Thoracic aorta (tissue), 2 donors: Measurements from ENCODE around the gene XXYLT1. TPM values are rescaled to one million over a fixed set of nuclear protein-coding genes. Genes with fewer than 3 reads are reported as not detected.

Experiments
- ATAC-seq: fragments of 150-250 bp; one replicate; pipeline ENCODE4 v1.8.0; 2017; ENCODE audit warnings: low read depth; ENCODE audit not compliant: insufficient number of reproducible peaks, low FRiP score
- DNase-seq: peaks from one replicate; pipeline ENCODE4 v3.0.0-alpha.2; 2020; ENCODE audit warnings: low spot score
- H3K27ac ChIP-seq, 2 donors: fragments of 200-600 bp; sonication (generic); 1 replicate in 1 of 2; 2 replicates in 1 of 2; pipeline ENCODE4 v1.5.1; 2016; ENCODE audit warnings: mild to moderate bottlenecking in 2 of 2, moderate library complexity in 2 of 2
- H3K27me3 ChIP-seq: fragments of 200-600 bp; sonication (generic); replicated peaks from 2 replicates; pipeline ENCODE4 v1.6.0; 2016; ENCODE audit warnings: mild to moderate bottlenecking; ENCODE audit not compliant: insufficient read depth
- H3K36me3 ChIP-seq: fragments of 200-600 bp; sonication (generic); one replicate; pipeline ENCODE4 v1.5.1; 2016
- H3K4me1 ChIP-seq, 2 donors: fragments of 200-600 bp; sonication (generic); 1 replicate in 1 of 2; 2 replicates in 1 of 2; pipeline versions ENCODE4 v1.5.1 to v1.6.0; 2016; ENCODE audit warnings: low read depth in 2 of 2, mild to moderate bottlenecking in 1 of 2; ENCODE audit not compliant: control insufficient read depth in 1 of 2
- H3K4me3 ChIP-seq: fragments of 200-600 bp; sonication (generic); 2 replicates; pipeline ENCODE4 v1.5.1; 2016; ENCODE audit warnings: mild to moderate bottlenecking
- H3K9me3 ChIP-seq: fragments of 200-600 bp; sonication (generic); 2 replicates; pipeline ENCODE4 v1.5.1; 2016
- CTCF ChIP-seq: fragments of 200-600 bp; sonication (generic); IDR thresholded peaks from one replicate; pipeline ENCODE4 v1.5.1; 2019; ENCODE audit warnings: antibody characterized with exemption
- total RNA-seq, 2 donors: library from RNA; depleted of rRNA; stranded (reverse); fragments of >200 nt; gene quantifications; one replicate each; pipeline versions ENCODE4 v1.1.0 to v1.2.3, GENCODE V29; 2016

Gene XXYLT1
- total RNA-seq, 2 donors from 2014 or later = 17.7 to 21.2 TPM

- Histone ChIP-seq H3K9me3 (no peaks in the 10 kb centered on the region), H3K36me3 (no peaks in the 10 kb centered on the region), H3K27me3 (no peaks in the 10 kb centered on the region), H3K4me3 (no peak overlapping the region), H3K4me1 (no peaks in the 10 kb centered on the region), H3K27ac (no peak overlapping the region)
- ATAC-seq (no peak), DNase-seq (no peak)
- no peak for TF ChIP-seq CTCF
These were observed 21.7 kb downstream of the XXYLT1 start for GRCh38 chr3:195249057-195249770.

GRCh38 chr3:195248281-195248680 is 22.7 kb downstream of the XXYLT1 start:
- ATAC-seq (no peak), DNase-seq (no peak)
- Histone ChIP-seq H3K4me1 (no peaks in the 10 kb centered on the region), H3K27ac (no peak overlapping the region), H3K4me3 (no peak overlapping the region), H3K9me3 (no peaks in the 10 kb centered on the region), H3K27me3 (no peaks in the 10 kb centered on the region), H3K36me3 (no peaks in the 10 kb centered on the region)
- no peak for TF ChIP-seq CTCF

GRCh38 chr3:195247863-195248189 is 23.1 kb downstream of the XXYLT1 start:
- ATAC-seq (no peak), DNase-seq (no peak)
- H3K27ac ChIP-seq = no peak overlapping the region
- no peak for TF ChIP-seq CTCF
- H3K36me3 ChIP-seq = no peaks in the 10 kb centered on the region
- no peak overlapping the region for H3K4me3 ChIP-seq
- H3K4me1 ChIP-seq = no peaks in the 10 kb centered on the region
- no peaks in the 10 kb centered on the region for H3K27me3 ChIP-seq
- H3K9me3 ChIP-seq = no peaks in the 10 kb centered on the region

GRCh38 chr3:195247086-195247862 is 23.7 kb downstream of the XXYLT1 start:
- no peak overlapping the region for H3K27ac ChIP-seq
- no peak overlapping the region for H3K4me3 ChIP-seq
- no peaks in the 10 kb centered on the region for H3K4me1 ChIP-seq
- H3K9me3 ChIP-seq = no peaks in the 10 kb centered on the region
- no peaks in the 10 kb centered on the region for H3K27me3 ChIP-seq
- ATAC-seq (no peak), DNase-seq (no peak)
- TF ChIP-seq CTCF = no peak
- H3K36me3 ChIP-seq = no peaks in the 10 kb centered on the region

- no peak for TF ChIP-seq CTCF
- no peak for ATAC-seq
- no peak overlapping the region for H3K27ac ChIP-seq
- no peak overlapping the region for H3K4me3 ChIP-seq
- H3K27me3 ChIP-seq = no peaks in the 10 kb centered on the region
- H3K4me1 ChIP-seq = no peaks in the 10 kb centered on the region
- DNase-seq = no peak
- H3K9me3 ChIP-seq = no peaks in the 10 kb centered on the region
- H3K36me3 ChIP-seq = no peaks in the 10 kb centered on the region
These were observed 24.4 kb downstream of the XXYLT1 start for GRCh38 chr3:195246581-195246995.
